Measurements from ENCODE around the gene THOP1. TPM values are rescaled to one million over a fixed set of nuclear protein-coding genes. Genes with fewer than 3 reads are reported as not detected.

The THOP1 gene
- total RNA-seq, 1 donor from 2014 or later = 173 TPM

DNA sequence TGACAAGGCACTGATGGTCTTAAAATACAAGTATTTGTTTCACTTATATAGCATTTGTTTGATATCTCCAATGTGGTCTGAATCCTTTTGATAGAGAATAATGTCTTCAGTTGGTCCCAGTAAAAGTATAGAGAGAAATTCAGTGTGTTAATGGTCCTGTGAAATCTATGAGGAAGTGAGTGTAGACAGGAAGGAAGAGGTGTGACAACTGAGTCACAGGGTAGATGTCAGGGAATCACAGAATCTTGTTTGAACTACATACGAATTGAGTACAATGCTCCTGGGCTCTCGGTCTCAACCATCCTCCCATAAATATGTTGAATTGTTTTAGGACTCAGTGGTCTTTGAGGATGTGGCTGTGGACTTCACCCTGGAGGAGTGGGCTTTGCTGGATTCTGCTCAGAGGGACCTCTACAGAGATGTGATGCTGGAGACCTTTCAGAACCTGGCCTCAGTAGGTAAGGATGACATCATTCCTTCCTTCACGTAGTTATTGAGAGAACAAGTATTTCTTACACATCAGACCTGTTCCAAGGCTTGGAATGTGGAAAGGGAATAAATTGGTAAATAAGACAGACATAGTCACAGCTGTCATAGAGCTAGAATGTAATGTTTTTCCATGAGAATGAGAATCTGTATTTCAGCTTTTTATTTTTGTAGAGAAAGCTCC is 65.1 kb downstream of the THOP1 start:
- H3K4me3 Mint-ChIP-seq = no peak overlapping the region
- no peaks in the 10 kb centered on the region for H3K4me1 Mint-ChIP-seq
- DNase-seq (ENCODE audit: low read depth, low spot score) = no peak
- peaks cover 38% of the 10 kb centered on the region for H3K9me3 Mint-ChIP-seq
- H3K36me3 Mint-ChIP-seq (ENCODE audit: low read depth) = peaks cover 76% of the 10 kb centered on the region
- no peaks in the 10 kb centered on the region for H3K27me3 Mint-ChIP-seq (ENCODE audit: low read depth)
- H3K27ac Mint-ChIP-seq (ENCODE audit: unreplicated experiment) = no peak overlapping the region
- TF ChIP-seq, protein P1, sequence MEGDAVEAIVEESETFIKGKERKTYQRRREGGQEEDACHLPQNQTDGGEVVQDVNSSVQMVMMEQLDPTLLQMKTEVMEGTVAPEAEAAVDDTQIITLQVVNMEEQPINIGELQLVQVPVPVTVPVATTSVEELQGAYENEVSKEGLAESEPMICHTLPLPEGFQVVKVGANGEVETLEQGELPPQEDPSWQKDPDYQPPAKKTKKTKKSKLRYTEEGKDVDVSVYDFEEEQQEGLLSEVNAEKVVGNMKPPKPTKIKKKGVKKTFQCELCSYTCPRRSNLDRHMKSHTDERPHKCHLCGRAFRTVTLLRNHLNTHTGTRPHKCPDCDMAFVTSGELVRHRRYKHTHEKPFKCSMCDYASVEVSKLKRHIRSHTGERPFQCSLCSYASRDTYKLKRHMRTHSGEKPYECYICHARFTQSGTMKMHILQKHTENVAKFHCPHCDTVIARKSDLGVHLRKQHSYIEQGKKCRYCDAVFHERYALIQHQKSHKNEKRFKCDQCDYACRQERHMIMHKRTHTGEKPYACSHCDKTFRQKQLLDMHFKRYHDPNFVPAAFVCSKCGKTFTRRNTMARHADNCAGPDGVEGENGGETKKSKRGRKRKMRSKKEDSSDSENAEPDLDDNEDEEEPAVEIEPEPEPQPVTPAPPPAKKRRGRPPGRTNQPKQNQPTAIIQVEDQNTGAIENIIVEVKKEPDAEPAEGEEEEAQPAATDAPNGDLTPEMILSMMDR (conservative IDR thresholded peaks at IDR 0.05) = no peak

DNA sequence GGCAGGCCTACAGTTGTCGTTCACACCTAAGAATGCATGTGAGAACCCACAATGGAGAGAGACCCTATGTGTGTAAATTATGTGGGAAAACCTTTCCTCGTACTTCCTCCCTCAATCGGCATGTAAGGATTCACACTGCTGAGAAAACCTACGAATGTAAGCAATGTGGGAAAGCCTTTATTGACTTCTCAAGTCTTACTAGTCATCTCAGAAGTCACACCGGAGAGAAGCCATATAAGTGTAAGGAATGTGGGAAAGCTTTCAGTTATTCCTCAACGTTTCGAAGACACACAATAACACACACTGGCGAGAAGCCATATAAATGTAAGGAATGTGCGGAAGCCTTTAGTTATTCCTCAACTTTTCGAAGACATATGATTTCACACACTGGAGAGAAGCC is 67.3 kb downstream of the THOP1 start:
- Mint-ChIP-seq H3K27me3 (ENCODE audit: low read depth) (no peaks in the 10 kb centered on the region), H3K4me3 (no peak overlapping the region), H3K36me3 (ENCODE audit: low read depth) (peaks cover 72% of the 10 kb centered on the region), H3K27ac (ENCODE audit: unreplicated experiment) (no peak overlapping the region), H3K4me1 (no peaks in the 10 kb centered on the region), H3K9me3 (peaks cover 42% of the 10 kb centered on the region)
- TF ChIP-seq, protein P1 (conservative IDR thresholded peaks at IDR 0.05) = no peak
- no peak for DNase-seq (ENCODE audit: low read depth, low spot score)

DNA sequence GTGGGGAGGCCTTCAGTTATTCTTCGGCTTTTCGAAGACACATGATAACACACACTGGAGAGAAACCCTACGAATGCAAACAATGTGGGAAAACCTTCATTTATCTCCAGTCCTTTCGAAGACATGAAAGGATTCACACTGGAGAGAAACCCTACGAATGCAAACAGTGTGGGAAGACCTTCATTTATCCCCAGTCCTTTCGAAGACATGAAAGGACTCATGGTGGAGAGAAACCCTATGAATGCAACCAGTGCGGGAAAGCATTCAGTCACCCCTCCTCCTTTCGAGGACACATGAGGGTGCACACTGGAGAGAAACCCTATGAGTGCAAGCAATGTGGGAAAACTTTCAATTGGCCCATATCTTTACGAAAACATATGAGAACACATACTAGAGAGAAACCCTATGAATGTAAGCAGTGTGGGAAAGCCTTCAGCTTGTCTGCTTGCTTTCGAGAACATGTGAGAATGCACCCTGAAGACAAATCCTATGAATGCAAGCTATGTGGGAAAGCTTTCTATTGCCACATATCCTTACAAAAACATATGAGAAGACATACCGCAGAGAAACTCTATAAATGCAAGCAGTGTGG is 67.8 kb downstream of the THOP1 start:
- peaks cover 42% of the 10 kb centered on the region for H3K9me3 Mint-ChIP-seq
- no peaks in the 10 kb centered on the region for H3K27me3 Mint-ChIP-seq (ENCODE audit: low read depth)
- H3K4me3 Mint-ChIP-seq = no peak overlapping the region
- no peaks in the 10 kb centered on the region for H3K4me1 Mint-ChIP-seq
- peaks cover 71% of the 10 kb centered on the region for H3K36me3 Mint-ChIP-seq (ENCODE audit: low read depth)
- H3K27ac Mint-ChIP-seq (ENCODE audit: unreplicated experiment) = no peak overlapping the region
- TF ChIP-seq, protein P1 (conservative IDR thresholded peaks at IDR 0.05) = no peak
- DNase-seq (ENCODE audit: low read depth, low spot score) = no peak

DNA sequence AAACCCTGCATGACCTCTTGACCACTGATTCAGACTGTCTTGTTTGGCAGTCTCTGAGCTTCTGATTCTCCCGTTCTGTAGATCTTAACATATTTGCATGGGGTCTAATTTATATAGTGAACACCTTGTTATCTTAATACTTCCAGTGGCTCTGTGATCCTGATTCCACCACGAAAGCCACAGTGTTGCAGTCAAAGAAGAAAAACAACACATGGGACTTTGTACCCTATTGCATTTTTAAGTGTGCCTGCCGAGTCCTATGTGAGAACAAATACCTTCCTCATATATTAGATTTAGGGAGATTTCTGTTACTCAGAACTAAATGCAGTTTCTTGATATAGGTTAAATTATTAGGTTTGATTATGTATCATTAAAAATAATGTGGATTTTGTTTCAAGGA is 69.5 kb downstream of the THOP1 start:
- Mint-ChIP-seq H3K36me3 (ENCODE audit: low read depth) (peaks cover 78% of the 10 kb centered on the region), H3K27ac (ENCODE audit: unreplicated experiment) (no peak overlapping the region), H3K27me3 (ENCODE audit: low read depth) (no peaks in the 10 kb centered on the region), H3K4me1 (no peaks in the 10 kb centered on the region), H3K4me3 (no peak overlapping the region), H3K9me3 (peaks cover 46% of the 10 kb centered on the region)
- no peak for DNase-seq (ENCODE audit: low read depth, low spot score)
- TF ChIP-seq, protein P1 (conservative IDR thresholded peaks at IDR 0.05) = no peak

DNA sequence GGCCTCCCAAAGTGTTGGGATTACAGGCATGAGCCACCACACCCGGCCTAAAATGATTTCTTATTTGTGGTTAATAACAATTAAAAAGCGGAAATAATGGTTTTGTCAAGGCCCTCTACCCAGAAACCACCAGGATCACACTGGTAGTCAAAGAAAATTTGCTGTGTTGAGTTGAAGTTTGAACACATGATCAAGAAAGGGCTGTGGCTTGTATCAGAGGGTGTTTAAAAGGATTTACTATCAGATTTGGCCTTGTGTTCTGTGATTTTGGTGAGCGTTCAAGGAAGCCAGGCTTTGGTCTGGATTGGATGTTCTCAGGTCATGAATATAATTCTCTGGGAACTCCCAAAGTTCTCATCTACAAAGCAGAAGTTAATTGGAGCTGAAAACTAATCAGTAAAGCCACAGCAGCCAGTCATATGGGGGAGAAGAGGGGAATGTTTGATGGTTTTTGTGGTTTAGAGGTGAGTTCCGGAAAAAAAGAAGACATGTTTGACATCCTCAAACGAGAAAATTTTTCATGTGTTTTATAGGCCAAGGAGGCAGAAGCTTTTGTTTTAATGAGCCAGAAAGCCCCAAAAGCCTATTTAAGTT is 71.3 kb downstream of the THOP1 start:
- TF ChIP-seq, protein P1 (conservative IDR thresholded peaks at IDR 0.05) = no peak
- Mint-ChIP-seq H3K27ac (ENCODE audit: unreplicated experiment) (no peak overlapping the region), H3K27me3 (ENCODE audit: low read depth) (no peaks in the 10 kb centered on the region), H3K4me1 (no peaks in the 10 kb centered on the region), H3K9me3 (peaks cover 38% of the 10 kb centered on the region), H3K4me3 (no peak overlapping the region), H3K36me3 (ENCODE audit: low read depth) (peaks cover 67% of the 10 kb centered on the region)
- no peak for DNase-seq (ENCODE audit: low read depth, low spot score)
